T-helper 2 cell treated with Interferon-gamma antibody and Interleukin-4, amounts not matched to agents 5 μg/mL and 100 μg/mL, for 36 hours (primary cell): ENCODE data around the gene BRMS1L.
"Not testable (repeated sequence)": the region's sequence is repeated elsewhere in the genome, so short reads cannot be mapped to it uniquely, and the experiment has no call there.

Experiments used
- DNase-seq: peaks from one replicate; pipeline ENCODE4 v3.0.0; 2021; ENCODE audit warnings: low spot score
- H3K27ac Mint-ChIP-seq: one replicate; pipeline ENCODE4 v1.8.0; 2021; ENCODE audit warnings: mild to moderate bottlenecking, mixed read lengths
- H3K27me3 Mint-ChIP-seq: one replicate; pipeline ENCODE4 v1.8.0; 2021; ENCODE audit warnings: low read depth, mixed read lengths
- H3K36me3 Mint-ChIP-seq: one replicate; pipeline ENCODE4 v1.8.0; 2021; ENCODE audit warnings: low read depth, mixed read lengths
- H3K4me1 Mint-ChIP-seq: one replicate; pipeline ENCODE4 v1.8.0; 2021; ENCODE audit warnings: low read depth, mixed read lengths
- H3K4me3 Mint-ChIP-seq: one replicate; pipeline ENCODE4 v1.8.0; 2022; ENCODE audit warnings: mild to moderate bottlenecking, moderate library complexity, mixed read lengths
- H3K9me3 Mint-ChIP-seq: one replicate; pipeline ENCODE4 v1.8.0; 2021; ENCODE audit warnings: mixed read lengths

BRMS1L gene

DNA sequence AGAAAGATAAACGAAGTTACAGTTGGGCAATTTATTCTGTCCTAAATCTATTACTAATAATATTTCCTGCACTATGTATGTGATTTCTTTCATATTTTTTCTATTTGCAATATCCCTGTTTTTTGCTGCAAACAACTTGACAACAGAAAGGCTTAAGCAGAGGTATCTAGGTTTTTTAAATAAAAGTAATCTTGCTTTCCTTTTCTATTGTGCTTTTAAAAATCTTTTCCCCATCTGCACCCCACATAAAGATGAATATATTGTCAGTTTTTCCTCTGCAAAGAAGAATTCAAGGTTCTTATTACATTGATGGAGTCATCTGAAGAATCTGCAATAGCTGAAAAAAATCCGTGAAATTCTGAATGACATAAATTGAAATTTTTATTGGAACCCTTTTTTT is 16.5 kb upstream of the BRMS1L start:
- peaks cover 2% of the 10 kb centered on the region for H3K27me3 Mint-ChIP-seq
- H3K4me3 Mint-ChIP-seq: peak overlapping the region; percentile 67
- H3K4me1 Mint-ChIP-seq: peaks cover 17% of the 10 kb centered on the region
- no peak for DNase-seq
- H3K9me3 Mint-ChIP-seq: peaks cover 3% of the 10 kb centered on the region
- H3K36me3 Mint-ChIP-seq: peaks cover 2% of the 10 kb centered on the region
- H3K27ac Mint-ChIP-seq: peak overlapping the region; percentile 81

DNA sequence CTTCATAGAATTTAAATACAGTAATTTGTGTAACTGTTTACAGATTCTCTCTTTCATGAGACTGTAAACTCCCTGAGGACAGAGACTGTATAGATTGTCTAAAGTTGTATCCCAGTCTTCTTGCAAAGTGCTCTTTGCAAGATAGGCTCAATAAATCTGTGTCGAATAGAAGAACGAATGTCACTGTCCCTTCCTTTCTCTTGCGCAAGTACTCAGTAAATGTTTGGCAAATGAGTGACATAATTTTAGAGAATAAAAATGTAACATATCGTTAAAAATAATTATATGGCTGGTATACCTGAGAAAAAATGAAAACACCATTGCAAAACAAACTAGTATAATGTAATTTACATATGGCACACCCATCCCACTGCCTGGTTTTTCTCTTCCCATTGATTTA is 15.2 kb upstream of the BRMS1L start:
- Mint-ChIP-seq H3K4me3 (no peak overlapping the region), H3K36me3 (no peaks in the 10 kb centered on the region), H3K27me3 (peaks cover 6% of the 10 kb centered on the region), H3K27ac (no peak overlapping the region), H3K9me3 (peaks cover 3% of the 10 kb centered on the region), H3K4me1 (peaks cover 17% of the 10 kb centered on the region)
- no peak for DNase-seq

DNA sequence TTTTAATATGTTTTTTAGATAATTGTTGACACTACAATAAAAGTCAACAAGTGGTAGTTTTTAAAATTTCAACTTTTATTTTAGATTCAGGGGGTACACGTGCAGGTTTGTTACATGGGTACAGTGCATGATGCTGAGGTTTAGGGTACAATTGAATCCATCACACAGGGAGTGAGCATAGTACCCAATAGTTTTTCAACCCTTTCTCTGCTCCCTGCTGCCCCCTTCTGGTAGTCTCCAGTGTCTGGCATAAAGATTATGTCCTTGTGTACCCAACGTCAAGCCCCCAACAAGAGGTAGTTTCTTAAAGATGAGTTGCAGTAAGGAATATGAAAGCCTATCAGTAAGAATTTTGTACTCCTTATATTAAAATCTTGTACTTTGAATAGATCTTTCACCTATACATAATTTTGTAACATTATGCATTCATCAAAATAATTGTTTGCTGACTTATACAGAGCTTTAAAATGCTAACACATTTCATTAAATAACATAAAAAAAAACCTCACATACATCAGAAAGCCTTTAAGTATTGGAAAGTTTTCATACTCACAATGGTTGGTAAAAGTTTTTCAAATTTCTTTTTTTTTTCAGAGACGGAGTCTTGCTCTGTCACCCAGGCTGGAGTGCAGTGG is 11.7 kb upstream of the BRMS1L start:
- no peak overlapping the region for H3K4me3 Mint-ChIP-seq
- no peaks in the 10 kb centered on the region for H3K4me1 Mint-ChIP-seq
- H3K36me3 Mint-ChIP-seq: no peaks in the 10 kb centered on the region
- DNase-seq: peak; percentile 65
- H3K9me3 Mint-ChIP-seq: no peaks in the 10 kb centered on the region
- no peak overlapping the region for H3K27ac Mint-ChIP-seq
- peaks cover 12% of the 10 kb centered on the region for H3K27me3 Mint-ChIP-seq

DNA sequence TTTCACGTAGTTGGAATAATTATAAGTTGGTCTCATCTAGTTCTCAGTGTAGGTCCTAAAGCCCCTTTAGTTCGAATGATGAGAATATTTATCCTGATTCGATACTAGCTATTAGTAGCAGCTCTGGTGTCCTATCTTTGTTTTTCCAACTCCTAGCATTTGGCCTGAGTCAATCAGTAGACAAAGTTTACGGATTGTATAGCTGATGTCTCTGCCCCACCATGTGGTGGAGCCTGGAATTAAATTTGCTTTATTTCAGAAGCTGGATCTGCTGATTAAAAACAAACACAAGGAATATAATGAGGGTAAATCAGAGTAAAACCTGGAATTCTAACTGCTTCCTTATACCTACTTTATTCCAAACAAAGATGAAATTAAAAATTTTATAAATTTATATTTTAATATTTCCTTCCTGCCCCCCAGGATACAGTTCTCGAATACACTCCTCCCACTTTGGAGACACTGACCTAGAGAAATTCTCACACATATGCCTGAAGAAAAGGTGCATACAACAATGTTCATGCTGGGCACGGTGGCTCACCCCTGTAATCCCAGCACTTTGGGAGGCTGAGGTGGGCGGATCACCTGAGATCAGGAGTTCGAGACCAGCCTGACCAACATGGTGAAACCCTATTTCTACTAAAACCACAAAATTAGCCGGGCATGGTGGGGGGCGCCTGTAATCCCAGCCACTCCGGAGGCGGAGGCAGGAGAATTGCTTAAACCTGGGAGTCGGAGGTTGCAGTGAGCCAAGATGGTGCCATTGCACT is 7.6 kb upstream of the BRMS1L start:
- Mint-ChIP-seq H3K4me1 (no peaks in the 10 kb centered on the region), H3K36me3 (no peaks in the 10 kb centered on the region), H3K27me3 (peaks cover 15% of the 10 kb centered on the region), H3K4me3 (no peak overlapping the region), H3K9me3 (no peaks in the 10 kb centered on the region), H3K27ac (no peak overlapping the region)
- no peak for DNase-seq

DNA sequence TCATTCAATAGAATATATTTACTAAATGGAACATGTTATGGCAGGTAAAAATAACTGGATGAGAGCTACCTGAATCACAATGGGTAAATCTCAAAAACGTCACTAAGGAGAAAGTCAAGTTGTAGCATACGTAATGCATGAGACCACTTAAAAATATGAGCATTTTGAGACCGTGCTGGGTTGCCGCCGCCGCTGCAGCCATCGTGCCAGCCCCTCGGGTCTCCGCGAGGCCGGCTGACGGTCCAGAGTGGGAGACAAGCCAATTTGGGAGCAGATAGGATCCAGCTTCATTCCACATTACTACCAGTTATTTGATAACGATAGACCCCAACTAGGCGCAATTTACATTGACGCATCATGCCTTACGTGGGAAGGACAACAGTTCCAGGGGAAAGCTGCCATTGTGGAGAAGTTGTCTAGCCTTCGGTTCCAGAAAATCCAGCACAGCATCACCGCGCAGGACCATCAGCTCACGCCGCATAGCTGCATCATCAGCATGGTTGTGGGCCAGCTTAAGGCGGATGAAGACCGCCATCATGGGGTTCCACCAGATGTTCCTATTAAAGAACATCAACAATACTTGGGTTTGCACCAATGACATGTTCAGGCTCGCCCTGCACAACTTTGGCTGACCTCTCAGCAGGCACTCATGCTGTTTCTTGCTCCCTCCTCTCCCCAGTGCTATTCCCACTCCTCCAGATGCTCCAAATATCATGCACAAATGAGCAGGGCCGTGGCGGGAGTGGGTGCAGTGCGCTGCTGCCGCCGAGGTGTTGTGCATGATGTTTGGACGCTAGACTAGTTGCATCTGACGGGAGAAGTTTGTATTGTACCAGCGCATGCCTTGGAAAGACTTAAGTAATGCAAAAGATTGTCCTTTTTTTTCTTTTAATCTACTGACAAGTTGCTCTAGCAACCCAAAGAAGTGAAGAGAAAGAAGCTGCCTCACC is 6.3 kb upstream of the BRMS1L start:
- Mint-ChIP-seq H3K4me3 (no peak overlapping the region), H3K27me3 (peaks cover 15% of the 10 kb centered on the region), H3K36me3 (no peaks in the 10 kb centered on the region), H3K4me1 (no peaks in the 10 kb centered on the region), H3K27ac (no peak overlapping the region), H3K9me3 (no peaks in the 10 kb centered on the region)
- no peak for DNase-seq

DNA sequence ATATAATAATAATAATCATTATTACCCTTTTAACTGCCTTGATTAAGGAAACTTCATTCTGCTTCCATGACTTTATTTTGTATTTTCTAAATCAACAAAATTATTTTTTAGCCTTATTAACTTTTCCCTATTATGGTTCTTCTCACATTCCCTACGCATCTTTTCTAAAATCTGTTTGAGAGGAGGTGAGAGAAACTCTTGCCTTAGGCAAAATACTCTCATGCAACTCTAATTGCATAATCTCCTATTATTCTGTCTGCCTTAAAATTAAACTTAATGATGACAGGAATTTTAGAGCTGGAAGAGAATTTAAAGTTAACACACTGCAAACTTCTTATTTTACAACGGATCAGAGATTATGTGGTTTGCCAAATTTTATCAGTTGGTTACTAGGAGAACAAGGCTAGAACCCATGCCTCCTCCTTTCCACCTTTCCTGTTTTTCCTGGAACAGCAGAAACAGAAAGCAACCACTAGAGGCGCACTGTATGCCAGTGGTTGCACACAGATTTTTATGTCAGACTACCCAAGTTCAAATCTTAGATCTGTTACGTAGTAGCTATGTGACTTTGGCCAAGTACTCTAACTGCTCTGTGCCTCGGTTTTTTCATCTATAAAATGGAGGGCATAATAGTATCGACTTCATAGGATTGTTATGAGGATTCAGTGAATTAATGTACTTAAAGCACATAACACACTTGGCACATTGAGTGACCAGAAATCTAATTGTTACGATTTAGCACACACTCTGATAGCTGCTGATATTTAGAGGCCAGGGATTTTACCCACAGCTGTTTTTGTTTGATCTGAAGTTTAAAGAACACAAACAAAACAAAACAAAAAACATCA is 4.3 kb upstream of the BRMS1L start:
- no peak overlapping the region for H3K27ac Mint-ChIP-seq

DNA sequence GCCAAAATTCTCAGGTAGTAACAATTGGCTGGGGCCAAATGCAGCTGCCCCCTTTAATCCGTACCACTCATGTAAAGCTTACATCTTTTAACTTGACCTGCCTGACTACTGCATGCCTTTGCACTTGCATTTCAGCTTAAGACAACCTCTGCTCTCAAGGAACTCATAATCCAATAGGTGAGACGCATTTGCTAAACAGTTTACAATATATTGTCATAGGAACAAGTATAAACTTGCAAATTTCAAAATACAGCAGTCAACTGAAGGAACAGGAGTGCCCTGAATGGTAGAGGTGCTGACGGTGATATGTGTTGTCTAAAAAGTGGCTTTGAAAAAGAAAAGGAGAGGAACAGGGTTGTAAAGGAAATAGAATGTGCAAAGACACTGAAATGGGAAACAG is 3.6 kb upstream of the BRMS1L start:
- Mint-ChIP-seq H3K27me3 (peaks cover 4% of the 10 kb centered on the region), H3K27ac (no peak overlapping the region), H3K36me3 (no peaks in the 10 kb centered on the region), H3K9me3 (no peaks in the 10 kb centered on the region), H3K4me1 (peaks cover 14% of the 10 kb centered on the region), H3K4me3 (no peak overlapping the region)
- no peak for DNase-seq

More for the DNA sequence above, 4.3 kb upstream of the BRMS1L start:
- Mint-ChIP-seq H3K27me3 (peaks cover 4% of the 10 kb centered on the region), H3K4me3 (no peak overlapping the region), H3K4me1 (peaks cover 7% of the 10 kb centered on the region), H3K9me3 (no peaks in the 10 kb centered on the region), H3K36me3 (no peaks in the 10 kb centered on the region)
- DNase-seq: no peak

DNA sequence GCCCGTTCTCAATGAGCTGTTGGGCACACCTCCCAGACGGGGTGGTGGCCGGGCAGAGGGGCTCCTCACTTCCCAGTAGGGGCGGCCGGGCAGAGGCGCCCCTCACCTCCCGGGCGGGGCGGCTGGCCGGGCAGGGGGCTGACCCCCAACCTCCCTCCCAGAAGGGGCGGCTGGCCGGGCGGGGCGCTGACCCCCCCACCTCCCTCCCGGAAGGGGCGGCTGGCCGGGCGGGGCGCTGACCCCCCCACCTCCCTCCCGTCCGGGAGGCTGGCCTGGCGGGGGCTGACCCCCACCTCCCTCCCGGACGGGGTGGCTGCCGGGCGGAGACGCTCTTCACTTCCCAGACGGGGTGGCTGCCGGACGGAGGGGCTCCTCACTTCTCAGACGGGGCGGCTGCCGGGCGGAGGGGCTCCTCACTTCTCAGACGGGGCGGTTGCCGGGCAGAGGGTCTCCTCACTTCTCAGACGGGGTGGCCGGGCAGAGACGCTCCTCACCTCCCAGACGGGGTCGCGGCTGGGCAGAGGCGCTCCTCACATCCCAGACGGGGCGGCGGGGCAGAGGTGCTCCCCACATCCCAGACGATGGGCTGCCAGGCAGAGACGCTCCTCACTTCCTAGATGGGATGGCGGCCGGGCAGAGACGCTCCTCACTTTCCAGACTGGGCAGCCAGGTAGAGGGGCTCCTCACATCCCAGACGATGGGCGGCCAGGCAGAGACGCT is 1.5 kb upstream of the BRMS1L start:
- H3K36me3 Mint-ChIP-seq, H3K27me3 Mint-ChIP-seq, H3K27ac Mint-ChIP-seq, H3K9me3 Mint-ChIP-seq, DNase-seq: not testable (repeated sequence)
- H3K4me1 Mint-ChIP-seq: peaks cover 22% of the 10 kb centered on the region
- H3K4me3 Mint-ChIP-seq: peak overlapping the region; percentile 94

DNA sequence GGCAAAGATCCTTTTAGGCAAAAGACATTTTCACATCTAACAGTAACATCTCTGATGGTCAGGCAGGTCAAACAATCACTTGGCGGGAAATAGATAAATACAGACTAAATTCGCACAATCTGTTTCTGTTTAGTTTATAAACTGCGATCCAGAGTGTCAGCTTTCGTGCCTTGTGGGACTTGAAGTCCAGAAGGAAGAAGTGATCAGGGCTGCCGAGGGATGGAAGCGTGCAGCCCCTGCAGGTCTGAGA is 245 bp upstream of the BRMS1L start:
- peaks cover 4% of the 10 kb centered on the region for H3K36me3 Mint-ChIP-seq
- H3K9me3 Mint-ChIP-seq: no peaks in the 10 kb centered on the region
- DNase-seq: no peak
- H3K4me3 Mint-ChIP-seq: peak overlapping the region; percentile 94
- H3K27ac Mint-ChIP-seq: peak overlapping the region; percentile 92
- peaks cover 22% of the 10 kb centered on the region for H3K4me1 Mint-ChIP-seq
- peaks cover 3% of the 10 kb centered on the region for H3K27me3 Mint-ChIP-seq

DNA sequence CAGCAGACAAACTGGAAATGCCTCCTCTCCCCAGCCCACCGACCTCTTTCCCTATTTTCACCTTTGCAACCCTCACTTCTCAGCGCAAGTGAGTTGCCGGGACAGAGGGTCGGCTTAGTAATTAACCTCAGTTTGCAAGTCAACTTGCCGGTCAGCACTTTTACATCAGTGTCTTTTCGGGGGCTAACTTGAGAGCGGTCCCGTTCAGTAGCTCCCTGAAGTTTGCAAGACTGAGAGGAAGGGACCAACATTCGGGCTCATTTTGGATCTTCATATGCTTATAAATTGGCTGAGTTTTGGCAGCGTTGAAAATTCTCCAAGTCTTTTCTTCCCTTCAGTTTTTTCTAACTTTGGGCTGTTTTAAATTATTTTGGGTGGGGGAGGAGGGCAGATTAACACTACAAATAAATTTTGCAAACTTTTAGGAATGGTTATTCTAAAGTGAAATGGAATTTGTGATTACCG is 846 bp downstream of the BRMS1L start:
- Mint-ChIP-seq H3K27me3 (no peaks in the 10 kb centered on the region), H3K36me3 (peaks cover 6% of the 10 kb centered on the region), H3K4me3 (peak overlapping the region; percentile 94), H3K9me3 (no peaks in the 10 kb centered on the region), H3K4me1 (peaks cover 22% of the 10 kb centered on the region), H3K27ac (peak overlapping the region; percentile 71)
- no peak for DNase-seq

DNA sequence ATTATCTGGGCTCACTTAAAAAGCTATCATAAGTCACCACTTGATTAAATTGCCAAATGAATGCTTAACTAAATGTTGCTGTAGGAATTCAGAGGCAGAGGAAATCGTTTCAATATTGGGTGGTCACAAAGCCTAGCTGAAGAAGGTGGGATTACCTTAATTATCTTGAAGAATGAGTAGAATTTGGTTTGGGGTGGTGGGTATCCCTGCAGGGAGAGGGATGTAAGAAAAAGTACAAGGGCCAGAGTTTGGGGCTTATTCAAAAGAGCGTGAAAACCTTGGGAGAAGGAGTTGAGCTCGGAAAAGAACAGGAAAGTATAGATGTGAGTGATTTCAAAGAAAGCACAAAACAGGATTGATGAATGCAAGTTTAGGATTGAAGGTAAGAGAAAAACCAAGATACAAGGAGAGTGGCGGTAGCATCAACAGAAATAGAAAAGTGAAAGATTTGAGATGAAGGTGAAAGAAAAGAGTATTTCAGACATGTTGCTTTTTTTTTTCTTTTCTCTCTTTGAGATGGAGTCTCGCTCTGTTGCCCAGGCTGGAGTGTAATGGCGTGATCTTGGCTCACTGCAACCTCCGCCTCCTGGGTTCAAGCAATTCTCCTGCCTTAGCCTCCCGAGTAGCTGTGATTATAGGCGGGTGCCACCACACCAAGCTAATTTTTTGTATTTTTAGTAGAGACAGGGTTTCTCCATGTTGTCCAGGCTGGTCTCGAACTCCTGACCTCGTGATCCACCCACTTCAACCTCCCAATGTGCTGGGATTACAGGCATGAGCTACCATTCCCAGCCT is 1.7 kb downstream of the BRMS1L start:
- H3K27me3 Mint-ChIP-seq: no peaks in the 10 kb centered on the region
- peaks cover 22% of the 10 kb centered on the region for H3K4me1 Mint-ChIP-seq
- H3K9me3 Mint-ChIP-seq: no peaks in the 10 kb centered on the region
- peak overlapping the region; percentile 94 for H3K4me3 Mint-ChIP-seq
- no peak overlapping the region for H3K27ac Mint-ChIP-seq
- H3K36me3 Mint-ChIP-seq: peaks cover 6% of the 10 kb centered on the region
- DNase-seq: no peak

DNA sequence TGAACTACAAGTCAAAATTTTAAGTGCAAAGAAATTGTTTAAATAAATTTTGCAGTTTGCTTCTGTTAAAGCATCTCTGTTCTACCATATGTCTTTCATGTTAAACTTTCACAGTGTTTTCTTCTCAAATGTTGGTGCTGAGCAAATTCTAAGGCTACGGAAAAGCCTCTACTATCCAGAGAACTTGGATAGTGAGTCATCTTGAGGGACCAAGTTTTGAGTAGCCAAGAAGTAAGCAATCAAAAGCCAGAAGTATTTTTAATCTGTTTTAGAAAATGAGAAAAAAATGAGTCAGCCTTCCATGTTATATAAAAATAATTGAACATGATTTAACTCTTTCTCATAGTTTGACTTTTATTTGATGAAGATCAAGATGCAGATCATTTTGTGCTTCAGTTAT is 3.3 kb downstream of the BRMS1L start:
- H3K27ac Mint-ChIP-seq: no peak overlapping the region
- H3K4me1 Mint-ChIP-seq: peaks cover 26% of the 10 kb centered on the region
- no peak for DNase-seq
- no peaks in the 10 kb centered on the region for H3K27me3 Mint-ChIP-seq
- H3K36me3 Mint-ChIP-seq: peaks cover 6% of the 10 kb centered on the region
- H3K9me3 Mint-ChIP-seq: no peaks in the 10 kb centered on the region
- no peak overlapping the region for H3K4me3 Mint-ChIP-seq
